HG03103 (cell line): ENCODE data around the gene TRAPPC1.
"Not testable (repeated sequence)": the region's sequence is repeated elsewhere in the genome, so short reads cannot be mapped to it uniquely, and the experiment has no call there.

Source experiments
- ATAC-seq: cut with Tn5 transposase; IDR thresholded peaks from one replicate; pipeline ENCODE4 v1.9.1; 2021; ENCODE audit warnings: low read depth; ENCODE audit not compliant: unreplicated experiment

The TRAPPC1 gene

DNA sequence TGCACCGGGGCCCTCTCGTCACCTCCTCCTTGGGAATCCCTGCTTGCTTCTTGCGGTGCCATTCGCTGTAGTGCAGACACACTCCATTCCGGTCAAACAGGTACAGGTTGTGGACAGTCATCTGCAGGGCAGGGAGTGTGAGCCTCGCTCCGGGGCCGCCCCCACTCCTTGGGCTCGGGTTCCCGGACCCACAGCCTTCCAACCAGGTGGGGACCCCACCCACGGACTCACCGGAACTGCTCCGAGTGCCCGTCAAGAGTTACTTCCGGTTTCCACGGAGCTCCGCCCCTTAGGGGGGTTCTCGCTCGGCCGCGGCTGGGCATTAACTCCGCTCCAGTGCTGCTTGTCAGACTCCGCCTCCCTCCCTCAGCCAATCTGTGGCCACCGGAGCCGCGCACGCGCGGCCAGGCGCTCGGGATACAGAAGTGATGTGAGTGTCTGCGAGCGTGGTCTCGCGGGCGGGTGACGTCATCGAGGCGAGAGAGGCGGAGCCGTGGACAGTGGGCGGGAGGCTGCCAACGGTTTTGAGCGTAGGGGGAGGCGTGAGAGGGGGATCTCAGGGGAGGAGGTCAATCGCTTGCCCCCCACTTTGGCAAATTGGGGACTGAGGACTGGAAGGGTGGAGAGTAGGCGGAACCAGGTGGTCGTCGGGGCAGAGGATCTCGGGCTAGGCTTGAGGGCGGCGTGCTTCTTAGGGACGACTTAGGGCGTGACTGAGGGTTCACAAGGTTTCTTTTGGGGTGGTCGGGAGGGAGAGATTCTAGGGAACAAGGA is at the start of gene TRAPPC1, which contains the start of gene CNTROB:
Gene TRAPPC1 (minus strand): TSS at position 238 of the 774 bp plus-strand sequence. CDS start 117 bp downstream, at position 121.
Gene CNTROB (plus strand): TSS at position 498 of the 774 bp plus-strand sequence. CDS start 874 bp downstream, outside the sequence.
- ATAC-seq, result peak; percentile 92

- ATAC-seq, result no peak
These were observed 46.1 kb upstream of the TRAPPC1 start for GRCh38 chr17:7977805-7978204.

GRCh38 chr17:7977039-7977438 is 45.3 kb upstream of the TRAPPC1 start:
- no peak for ATAC-seq

DNA sequence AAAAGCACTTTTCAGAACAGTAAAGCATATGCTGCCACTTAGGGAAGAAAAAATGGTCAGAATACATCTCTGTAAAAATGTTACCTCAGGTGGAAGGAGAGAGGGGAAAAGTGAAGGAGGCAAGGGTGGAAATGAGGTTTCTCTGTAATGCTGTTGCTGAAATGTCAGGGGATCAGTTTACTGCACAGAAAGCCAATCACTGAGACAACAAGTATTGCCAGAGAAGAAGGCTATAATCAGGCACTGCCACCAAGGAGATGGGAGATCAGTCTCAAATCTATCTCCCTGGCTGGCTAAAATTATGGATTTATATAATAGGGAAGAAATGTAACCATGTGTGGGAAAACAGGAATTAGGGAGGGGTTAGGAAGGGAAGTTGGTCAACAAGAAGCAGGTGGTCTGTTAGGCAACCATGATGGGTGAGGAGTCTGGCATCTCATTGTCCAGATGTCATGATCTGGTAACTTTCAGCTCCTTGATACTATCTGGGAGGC is 42.9 kb upstream of the TRAPPC1 start:
- no peak for ATAC-seq

DNA sequence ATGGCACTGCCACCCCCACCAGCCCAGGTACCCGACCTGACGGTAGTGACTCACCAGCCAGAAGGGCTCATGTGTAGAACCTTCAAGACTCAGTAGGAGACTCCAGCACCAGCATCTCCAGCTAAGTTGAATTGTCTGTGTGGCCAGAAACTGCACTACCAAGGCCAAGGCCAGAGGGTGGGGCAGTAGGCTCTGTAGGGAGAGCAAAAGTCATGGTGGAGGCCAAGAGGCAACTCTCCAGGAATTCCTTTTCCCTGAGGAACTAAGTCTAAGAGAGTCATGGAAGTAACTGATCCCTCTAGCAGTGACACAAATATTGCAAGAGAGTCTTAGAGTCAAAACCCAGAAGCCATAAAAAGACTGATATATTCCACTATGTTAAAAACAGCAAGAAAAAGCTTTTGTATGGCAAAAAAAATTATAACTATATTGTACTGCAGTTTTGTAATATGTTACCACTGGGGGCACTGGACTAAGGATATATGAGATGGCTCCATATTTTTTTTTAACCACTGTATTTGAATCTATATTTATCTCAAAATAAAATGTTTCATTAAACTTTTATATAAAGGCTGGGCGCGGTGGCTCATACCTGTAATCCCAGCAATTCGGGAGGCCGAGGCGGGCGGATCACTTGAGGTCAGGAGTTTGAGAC is 40.5 kb upstream of the TRAPPC1 start:
- ATAC-seq, result no peak

GRCh38 chr17:7971651-7972050 is 39.9 kb upstream of the TRAPPC1 start:
- ATAC-seq, result no peak

DNA sequence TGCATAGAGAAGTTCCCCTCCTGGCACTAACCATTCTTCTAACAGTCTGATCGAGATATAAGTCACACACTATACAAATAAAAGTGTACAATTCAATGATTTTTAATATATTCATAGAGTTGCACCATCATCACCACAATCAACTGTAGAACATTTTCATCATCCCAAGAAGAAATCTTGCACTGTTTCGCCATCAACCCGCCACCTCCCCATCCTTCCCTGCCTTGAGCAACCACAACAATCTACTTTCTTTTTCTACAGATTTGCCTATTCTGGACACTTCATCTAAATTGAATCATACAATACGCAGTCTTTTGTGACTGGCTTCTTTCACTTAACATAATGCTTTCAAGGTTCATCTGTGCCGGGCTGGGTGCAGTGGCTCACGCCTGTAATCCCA is 37.7 kb upstream of the TRAPPC1 start:
- no peak for ATAC-seq

DNA sequence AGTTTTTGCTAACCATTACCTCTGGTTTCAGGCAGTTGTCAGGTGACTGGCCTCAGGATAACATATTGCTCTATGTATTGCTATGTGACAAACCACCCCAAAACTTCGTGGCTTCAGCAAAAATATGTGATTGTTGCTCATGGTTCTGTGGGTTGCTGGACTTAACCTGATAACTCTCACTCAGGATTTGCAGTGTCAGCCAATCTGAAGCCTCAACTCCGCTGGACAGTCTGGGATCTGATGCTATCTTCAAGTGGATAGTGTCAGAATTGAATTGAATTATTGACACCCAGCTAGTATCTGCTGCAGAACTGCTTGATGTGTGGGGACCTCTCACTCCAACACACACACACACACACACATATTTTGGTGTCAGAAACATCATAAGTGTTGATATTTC is 36.0 kb upstream of the TRAPPC1 start:
- ATAC-seq, result no peak

GRCh38 chr17:7961421-7961820 is 29.7 kb upstream of the TRAPPC1 start:
- no peak for ATAC-seq

DNA sequence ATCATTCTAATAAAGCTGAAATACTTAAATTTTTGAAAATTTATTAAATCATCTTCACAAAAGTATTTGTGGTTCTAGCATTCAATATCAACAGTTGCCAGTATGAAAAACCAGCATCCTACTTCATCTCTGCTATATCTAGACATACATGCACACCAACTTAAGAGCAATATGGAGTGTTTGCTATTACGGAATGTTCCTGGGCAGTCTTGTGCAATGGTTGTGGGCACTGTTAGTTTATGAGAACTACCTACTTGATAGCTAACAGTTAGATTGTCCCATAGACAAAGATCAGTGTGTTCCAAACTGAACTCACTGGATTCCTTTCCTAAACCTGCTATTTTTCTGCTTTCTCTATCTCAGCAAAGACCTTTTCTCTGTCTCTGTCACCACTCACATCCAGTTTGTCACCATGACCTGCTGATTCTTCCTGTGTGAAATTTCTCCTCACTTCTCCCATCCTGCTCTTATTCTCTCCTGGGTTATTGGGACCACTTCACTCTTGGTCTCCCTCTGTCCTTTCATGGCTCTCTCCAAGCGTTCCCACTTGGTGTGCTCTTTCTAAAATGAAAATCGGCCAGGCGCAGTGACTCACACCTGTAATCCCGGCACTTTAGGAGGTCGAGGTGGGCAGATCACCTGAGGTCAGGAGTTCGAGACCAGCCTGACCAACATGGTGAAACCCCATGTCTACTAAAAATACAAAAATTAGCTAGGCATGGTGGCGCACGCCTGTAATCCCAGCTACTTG is 27.9 kb upstream of the TRAPPC1 start:
- no peak for ATAC-seq

DNA sequence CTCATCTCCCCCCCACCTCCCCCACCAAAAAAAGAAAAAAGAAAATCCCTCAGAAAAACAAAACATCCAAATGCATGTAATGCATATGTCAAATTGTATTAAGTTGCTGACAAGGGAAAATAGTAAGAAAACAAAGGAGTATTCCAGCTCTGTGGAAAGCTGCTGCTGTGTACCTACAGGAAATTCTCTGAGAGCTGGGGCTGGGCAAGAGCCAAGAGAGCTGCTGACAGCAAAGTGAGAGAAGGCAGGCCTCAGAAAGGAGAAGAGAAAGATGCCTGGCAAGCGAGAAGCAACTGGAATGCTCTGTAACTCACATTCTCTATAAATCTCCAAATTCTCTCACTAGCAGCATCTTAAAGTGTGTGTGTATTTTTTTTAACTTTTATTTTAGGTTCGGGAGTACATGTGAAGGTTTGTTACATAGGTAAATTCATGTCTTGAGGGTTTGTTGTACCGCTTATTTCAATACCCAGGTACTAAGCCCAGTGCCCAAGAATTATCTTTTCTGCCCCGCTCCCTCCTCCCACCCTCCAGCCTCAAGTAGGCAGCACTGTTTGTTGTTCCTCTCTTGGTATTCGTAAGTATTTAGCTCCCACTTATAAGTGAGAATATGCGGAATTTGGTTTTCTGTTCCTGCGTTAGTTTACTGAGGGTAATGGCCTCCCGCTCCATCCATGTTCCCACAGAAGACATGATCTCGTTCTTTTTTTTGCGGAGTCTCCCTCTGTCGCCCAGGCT is 24.7 kb upstream of the TRAPPC1 start:
- no peak for ATAC-seq

DNA sequence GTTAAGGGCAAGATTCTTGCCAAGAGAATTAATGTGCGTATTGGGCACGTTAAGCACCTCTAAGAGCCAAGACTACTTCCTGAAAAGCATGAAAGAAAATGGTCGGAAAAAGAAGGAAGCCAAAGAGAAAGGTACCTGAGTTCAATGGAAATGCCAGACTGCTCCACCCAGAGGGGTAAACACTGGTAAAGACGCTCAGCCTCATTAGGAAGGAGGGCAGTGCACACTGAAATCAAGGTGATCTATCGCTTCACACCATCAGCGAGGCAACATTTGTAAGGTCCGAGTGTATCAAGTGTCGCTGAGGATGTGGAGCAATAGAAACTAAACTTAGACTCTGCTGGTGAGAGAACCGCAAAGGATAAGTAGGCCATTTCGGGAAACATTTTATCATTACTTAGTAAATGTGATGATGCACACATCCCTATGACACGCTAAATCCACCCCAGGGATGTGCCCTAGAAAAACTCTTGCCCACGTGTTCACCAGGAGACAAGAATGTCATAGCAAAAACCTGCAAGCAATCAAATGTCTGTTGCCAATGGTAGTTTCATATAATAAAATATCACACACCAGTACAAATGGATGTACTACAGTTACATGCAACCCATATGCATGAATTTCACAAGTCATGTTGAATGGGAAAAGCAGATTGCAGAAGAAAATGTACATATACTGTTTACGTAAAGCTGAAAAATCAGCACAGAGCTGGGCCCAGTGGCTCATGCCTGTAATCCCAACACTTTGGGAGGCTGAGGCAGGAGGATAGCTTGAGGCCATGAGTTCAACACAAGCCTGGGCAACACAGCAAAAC is 23.9 kb upstream of the TRAPPC1 start:
- ATAC-seq, result no peak

GRCh38 chr17:7953266-7953665 is 21.5 kb upstream of the TRAPPC1 start:
- ATAC-seq, result not testable (repeated sequence)

GRCh38 chr17:7951143-7951792 is 19.5 kb upstream of the TRAPPC1 start:
- peak; percentile 61 for ATAC-seq

- ATAC-seq, result no peak
These were observed 18.8 kb upstream of the TRAPPC1 start for GRCh38 chr17:7950578-7950977.

- no peak for ATAC-seq
These were observed 15.9 kb upstream of the TRAPPC1 start for GRCh38 chr17:7947651-7948050.

- ATAC-seq, result no peak
These were observed 14.7 kb upstream of the TRAPPC1 start for GRCh38 chr17:7946441-7946840.

- no peak for ATAC-seq
These were observed 13.9 kb upstream of the TRAPPC1 start for GRCh38 chr17:7945651-7946050.

- ATAC-seq, result no peak
These were observed 12.6 kb upstream of the TRAPPC1 start for GRCh38 chr17:7944326-7944725.
